Neural crest cell (in vitro differentiated cells): Measurements from ENCODE around the gene C1QBP. TPM values are rescaled to one million over a fixed set of nuclear protein-coding genes. Genes with fewer than 3 reads are reported as not detected.
A peak's percentile ranks its signal among the peaks of the same experiment; 100 is the strongest.

ENCODE experiments used
- DNase-seq: peaks from one replicate; pipeline ENCODE4 v3.0.0; 2021; ENCODE audit warnings: low read depth, mixed read lengths, low spot score
- H3K27ac Mint-ChIP-seq: one replicate; pipeline ENCODE4 v1.8.0; 2021; ENCODE audit warnings: mild to moderate bottlenecking, mixed read lengths; ENCODE audit not compliant: unreplicated experiment
- H3K27me3 Mint-ChIP-seq: 2 replicates; pipeline ENCODE4 v1.8.0; 2021; ENCODE audit warnings: low read depth, mild to moderate bottlenecking, mixed read lengths
- H3K36me3 Mint-ChIP-seq: 2 replicates; pipeline ENCODE4 v1.8.0; 2021; ENCODE audit warnings: low read depth, mild to moderate bottlenecking, mixed read lengths
- H3K4me1 Mint-ChIP-seq: 2 replicates; pipeline ENCODE4 v1.8.0; 2021; ENCODE audit warnings: mixed read lengths
- H3K4me3 Mint-ChIP-seq: one replicate; pipeline ENCODE4 v1.8.0; 2021; ENCODE audit warnings: mild to moderate bottlenecking, mixed read lengths
- H3K9me3 Mint-ChIP-seq: 2 replicates; pipeline ENCODE4 v1.8.0; 2021; ENCODE audit warnings: mixed read lengths
- total RNA-seq: library from RNA; stranded (reverse); gene quantifications from 2 replicates; pipeline ENCODE4 v1.2.1, GENCODE V29; 2021
- TF ChIP-seq, protein P1 (sequence below): fragments of 200-600 bp; sonication (generic); conservative IDR thresholded peaks from 2 replicates; pipeline ENCODE4 v1.5.0; 2021; ENCODE audit warnings: antibody characterized with exemption, mild to moderate bottlenecking

Gene C1QBP
- total RNA-seq, 1 donor from 2014 or later, result 202 TPM

DNA sequence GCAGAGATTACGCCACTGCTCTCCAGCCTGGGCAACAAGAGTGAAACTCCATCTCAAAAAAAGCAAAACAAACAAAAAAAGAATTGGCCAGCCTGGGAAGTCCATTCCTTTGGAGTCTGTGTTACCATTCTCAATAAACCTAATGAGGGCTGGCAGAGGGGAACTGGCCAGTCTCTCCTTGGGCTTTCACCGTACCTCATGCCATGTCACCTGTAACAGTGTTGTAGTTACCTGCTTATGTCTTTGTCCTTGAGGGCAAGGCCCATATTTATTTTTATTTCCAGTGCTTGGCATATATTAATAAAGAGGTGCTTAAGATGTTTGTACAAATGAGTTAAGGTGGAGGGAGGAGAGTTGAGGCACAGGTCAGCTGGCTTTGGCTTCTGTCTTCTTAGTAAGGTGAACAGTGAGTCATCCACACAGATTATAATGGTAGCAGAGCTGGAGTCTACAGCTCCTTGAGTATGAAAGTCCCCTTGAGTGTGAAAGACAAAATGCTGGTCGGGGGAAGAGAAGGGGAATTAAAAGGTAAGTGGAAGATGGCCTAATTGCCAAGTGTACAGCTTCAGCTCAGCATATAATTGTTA is 8.4 kb downstream of the C1QBP start:
- Mint-ChIP-seq H3K4me1 (peaks cover 12% of the 10 kb centered on the region), H3K27me3 (no peaks in the 10 kb centered on the region), H3K4me3 (peak overlapping the region; percentile 3), H3K9me3 (no peaks in the 10 kb centered on the region), H3K27ac (no peak overlapping the region), H3K36me3 (peaks cover 17% of the 10 kb centered on the region)
- TF ChIP-seq, protein P1, sequence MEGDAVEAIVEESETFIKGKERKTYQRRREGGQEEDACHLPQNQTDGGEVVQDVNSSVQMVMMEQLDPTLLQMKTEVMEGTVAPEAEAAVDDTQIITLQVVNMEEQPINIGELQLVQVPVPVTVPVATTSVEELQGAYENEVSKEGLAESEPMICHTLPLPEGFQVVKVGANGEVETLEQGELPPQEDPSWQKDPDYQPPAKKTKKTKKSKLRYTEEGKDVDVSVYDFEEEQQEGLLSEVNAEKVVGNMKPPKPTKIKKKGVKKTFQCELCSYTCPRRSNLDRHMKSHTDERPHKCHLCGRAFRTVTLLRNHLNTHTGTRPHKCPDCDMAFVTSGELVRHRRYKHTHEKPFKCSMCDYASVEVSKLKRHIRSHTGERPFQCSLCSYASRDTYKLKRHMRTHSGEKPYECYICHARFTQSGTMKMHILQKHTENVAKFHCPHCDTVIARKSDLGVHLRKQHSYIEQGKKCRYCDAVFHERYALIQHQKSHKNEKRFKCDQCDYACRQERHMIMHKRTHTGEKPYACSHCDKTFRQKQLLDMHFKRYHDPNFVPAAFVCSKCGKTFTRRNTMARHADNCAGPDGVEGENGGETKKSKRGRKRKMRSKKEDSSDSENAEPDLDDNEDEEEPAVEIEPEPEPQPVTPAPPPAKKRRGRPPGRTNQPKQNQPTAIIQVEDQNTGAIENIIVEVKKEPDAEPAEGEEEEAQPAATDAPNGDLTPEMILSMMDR, result no peak
- DNase-seq, result no peak

DNA sequence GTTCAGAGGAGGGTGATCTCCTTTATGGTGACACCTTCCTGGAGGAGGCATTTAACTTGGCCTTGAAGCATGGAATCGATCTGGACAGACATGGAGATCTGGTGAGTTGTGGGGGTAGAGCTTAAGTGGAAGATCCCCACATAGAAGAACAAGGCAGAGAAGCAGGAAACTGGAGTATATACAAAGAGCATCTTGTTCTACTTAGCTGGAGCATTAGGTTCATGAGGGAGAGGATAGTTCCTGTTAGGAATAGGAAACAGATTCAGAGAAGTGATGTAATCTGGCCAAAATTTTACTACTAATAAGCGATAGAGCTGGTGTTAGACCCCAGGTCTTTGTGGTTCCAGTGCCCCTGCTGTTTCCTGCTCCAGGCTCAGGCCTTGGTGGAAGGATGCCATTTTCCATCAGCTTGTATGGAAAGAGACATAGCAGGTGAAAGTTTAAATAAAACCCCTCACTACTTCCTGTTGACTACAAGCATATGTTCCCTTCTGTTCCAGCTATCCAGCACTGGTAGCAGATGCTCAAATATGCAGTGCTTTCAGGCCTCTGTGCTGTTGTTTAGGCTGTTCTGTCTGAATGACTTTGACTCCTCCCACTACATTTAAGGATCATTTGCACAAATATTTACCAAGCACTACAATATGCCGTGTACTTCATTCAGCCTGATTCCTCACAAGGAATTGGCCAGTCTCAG is 9.6 kb downstream of the C1QBP start:
- Mint-ChIP-seq H3K4me1 (peaks cover 8% of the 10 kb centered on the region), H3K4me3 (peak overlapping the region; percentile 33), H3K27ac (no peak overlapping the region), H3K27me3 (no peaks in the 10 kb centered on the region), H3K9me3 (no peaks in the 10 kb centered on the region), H3K36me3 (peaks cover 17% of the 10 kb centered on the region)
- TF ChIP-seq, protein P1, result no peak
- no peak for DNase-seq

DNA sequence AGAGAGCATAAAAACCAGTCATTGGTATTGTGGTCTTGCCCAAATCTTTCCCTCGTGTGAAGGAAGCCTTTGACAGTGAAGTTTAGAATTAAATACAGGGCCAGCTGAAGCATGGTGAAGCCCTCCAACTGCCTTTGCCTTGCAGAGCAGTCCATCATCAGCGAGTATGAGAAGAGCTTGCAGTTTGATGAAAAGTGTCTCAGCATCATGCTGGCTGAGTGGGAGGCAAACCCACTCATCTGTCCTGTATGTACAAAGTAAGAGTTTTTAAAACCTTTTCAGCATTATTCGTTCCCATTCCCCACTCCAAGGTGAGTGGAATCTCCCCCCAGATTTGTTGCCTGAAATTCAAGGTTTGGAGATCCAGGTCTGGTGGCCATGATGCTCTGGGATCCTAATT is 13.1 kb downstream of the C1QBP start:
- TF ChIP-seq, protein P1, result no peak
- no peak for DNase-seq
- no peaks in the 10 kb centered on the region for H3K27me3 Mint-ChIP-seq
- peaks cover 10% of the 10 kb centered on the region for H3K36me3 Mint-ChIP-seq
- no peak overlapping the region for H3K27ac Mint-ChIP-seq
- H3K9me3 Mint-ChIP-seq, result no peaks in the 10 kb centered on the region
- H3K4me1 Mint-ChIP-seq, result peaks cover 23% of the 10 kb centered on the region
- no peak overlapping the region for H3K4me3 Mint-ChIP-seq

DNA sequence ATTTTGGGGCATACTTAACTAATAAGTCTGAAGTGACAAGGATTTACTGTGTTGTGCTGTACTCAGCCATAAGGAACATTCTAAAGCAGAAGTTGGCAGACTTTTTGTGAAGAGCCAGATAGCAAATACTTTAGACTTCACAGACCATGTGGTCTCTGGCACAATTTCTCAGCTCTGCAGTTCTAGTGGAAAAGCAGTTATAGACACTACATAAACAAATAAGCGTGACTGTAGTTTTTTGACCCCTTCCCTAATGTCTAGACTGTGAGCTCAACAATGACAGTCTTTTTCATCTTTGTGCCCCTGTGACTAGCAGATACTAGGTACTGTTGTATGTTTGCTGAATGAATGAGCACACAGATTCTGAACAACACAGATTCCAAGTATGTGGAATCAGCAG is 14.0 kb downstream of the C1QBP start:
- TF ChIP-seq, protein P1, result no peak
- no peak for DNase-seq
- H3K4me3 Mint-ChIP-seq, result peak overlapping the region; percentile 28
- H3K9me3 Mint-ChIP-seq, result no peaks in the 10 kb centered on the region
- H3K36me3 Mint-ChIP-seq, result peaks cover 10% of the 10 kb centered on the region
- no peak overlapping the region for H3K27ac Mint-ChIP-seq
- H3K4me1 Mint-ChIP-seq, result peaks cover 30% of the 10 kb centered on the region
- no peaks in the 10 kb centered on the region for H3K27me3 Mint-ChIP-seq

DNA sequence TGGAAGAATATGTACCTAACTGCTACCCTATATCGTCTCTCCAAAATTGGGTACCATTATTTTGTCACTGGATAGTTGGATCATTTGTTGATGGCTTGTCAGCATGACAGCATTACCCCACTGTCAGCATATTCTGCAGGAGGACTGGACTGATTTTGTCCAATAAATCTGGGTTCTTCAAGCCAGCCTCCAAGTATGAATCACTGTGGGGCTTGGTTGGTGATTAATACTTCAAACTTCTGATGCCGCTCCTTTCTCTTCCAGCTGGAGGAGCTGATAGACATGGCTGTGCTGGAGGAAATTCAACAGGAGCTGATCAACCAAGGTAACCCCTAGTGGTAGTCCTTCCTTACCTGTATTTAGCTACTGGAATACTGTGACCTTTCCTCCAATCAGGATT is 16.4 kb downstream of the C1QBP start:
- H3K36me3 Mint-ChIP-seq, result peaks cover 7% of the 10 kb centered on the region
- TF ChIP-seq, protein P1, result no peak
- no peaks in the 10 kb centered on the region for H3K9me3 Mint-ChIP-seq
- no peak for DNase-seq
- H3K4me3 Mint-ChIP-seq, result peak overlapping the region; percentile 29
- H3K27ac Mint-ChIP-seq, result no peak overlapping the region
- H3K27me3 Mint-ChIP-seq, result no peaks in the 10 kb centered on the region
- peaks cover 35% of the 10 kb centered on the region for H3K4me1 Mint-ChIP-seq
